OCI-M2 (cell line): Measurements from ENCODE around the gene TLX2.
"Not testable (repeated sequence)": the region's sequence is repeated elsewhere in the genome, so short reads cannot be mapped to it uniquely, and the experiment has no call there.

Source experiments
- DNase-seq: peaks from one replicate; lab custom pipeline; 2025; ENCODE audit not compliant: unreplicated experiment; lab: John Stamatoyannopoulos, UW

Gene TLX2

GRCh38 chr2:74553892-74554819, 39.9 kb downstream of the TLX2 start, which contains the start of the genes DOK1 and LOXL3:
TSS of gene DOK1 (plus strand) at chr2:74554720. CDS start at chr2:74554755, 35 bp downstream.
TSS of gene LOXL3 (minus strand) at chr2:74553942. CDS start at chr2:74552634, 1,308 bp downstream.
- DNase-seq, result no peak

- no peak for DNase-seq
Measured at GRCh38 chr2:74554820-74555531, 40.7 kb downstream of the TLX2 start.

GRCh38 chr2:74555610-74556103, 41.4 kb downstream of the TLX2 start:
- no peak for DNase-seq

- DNase-seq, result no peak
Measured at GRCh38 chr2:74556159-74556558, 41.9 kb downstream of the TLX2 start.

- no peak for DNase-seq
Measured at GRCh38 chr2:74556831-74557370, 42.7 kb downstream of the TLX2 start.

- DNase-seq, result no peak
Measured at GRCh38 chr2:74558284-74559230, 44.3 kb downstream of the TLX2 start.

GRCh38 chr2:74559912-74560311, 45.7 kb downstream of the TLX2 start:
- no peak for DNase-seq

- DNase-seq, result no peak
Measured at GRCh38 chr2:74560591-74560990, 46.3 kb downstream of the TLX2 start.

- DNase-seq, result not testable (repeated sequence)
Measured at GRCh38 chr2:74561022-74561421, 46.8 kb downstream of the TLX2 start.

GRCh38 chr2:74562126-74562775, 48.0 kb downstream of the TLX2 start:
- DNase-seq, result no peak

- DNase-seq, result no peak
Measured at GRCh38 chr2:74564222-74564621, 50.0 kb downstream of the TLX2 start.

GRCh38 chr2:74566076-74566753, 52.0 kb downstream of the TLX2 start:
- no peak for DNase-seq

GRCh38 chr2:74566754-74567085, 52.5 kb downstream of the TLX2 start:
- no peak for DNase-seq
